ENCODE results near the gene LMBRD2.

LMBRD2 gene

GRCh38 chr5:36096486-36096885 is 55.2 kb downstream of the LMBRD2 start:
- no peak for DNase-seq

- no peak for DNase-seq
Measured at GRCh38 chr5:36089989-36090388, 61.7 kb downstream of the LMBRD2 start.

- no peak for DNase-seq
Measured at GRCh38 chr5:36079200-36079781, 72.4 kb downstream of the LMBRD2 start.

GRCh38 chr5:36078430-36078829 is 73.3 kb downstream of the LMBRD2 start:
- no peak for DNase-seq

GRCh38 chr5:36073595-36074216 is 78.0 kb downstream of the LMBRD2 start:
- DNase-seq: no peak

GRCh38 chr5:36070687-36071571 is 80.8 kb downstream of the LMBRD2 start:
- no peak for DNase-seq

- DNase-seq: no peak
Measured at GRCh38 chr5:36068751-36069281, 82.9 kb downstream of the LMBRD2 start.

- DNase-seq: no peak
Measured at GRCh38 chr5:36066540-36067210, 85.0 kb downstream of the LMBRD2 start, which contains the start of gene UGT3A2. UGT3A2 (minus strand) TSS chr5:36066882; CDS start chr5:36066789, 93 bp downstream.

GRCh38 chr5:36066001-36066539 is 85.6 kb downstream of the LMBRD2 start:
- no peak for DNase-seq

- no peak for DNase-seq
Measured at GRCh38 chr5:36060420-36060887, 91.2 kb downstream of the LMBRD2 start.

- no peak for DNase-seq
Measured at GRCh38 chr5:36059571-36060419, 91.9 kb downstream of the LMBRD2 start.

GRCh38 chr5:36058776-36059175 is 92.9 kb downstream of the LMBRD2 start:
- DNase-seq: no peak

- no peak for DNase-seq
Measured at GRCh38 chr5:36057386-36057785, 94.3 kb downstream of the LMBRD2 start.

- DNase-seq: no peak
Measured at GRCh38 chr5:36056422-36056821, 95.3 kb downstream of the LMBRD2 start.

GRCh38 chr5:36055984-36056383 is 95.7 kb downstream of the LMBRD2 start:
- DNase-seq: no peak

GRCh38 chr5:36054647-36055046 is 97.0 kb downstream of the LMBRD2 start:
- DNase-seq: no peak

- DNase-seq: no peak
Measured at GRCh38 chr5:36052538-36052937, 99.1 kb downstream of the LMBRD2 start.

- no peak for DNase-seq
Measured at GRCh38 chr5:36049949-36050348, 101.7 kb downstream of the LMBRD2 start.

Measured in stimulated activated naive CD4-positive, alpha-beta T cell treated with Interleukin-2 at 50 U/mL for 16 hours (primary cell).